Pancreas (tissue), 10 donors: ENCODE results near the gene ALDH1L1. TPM values are rescaled to one million over a fixed set of nuclear protein-coding genes. Genes with fewer than 3 reads are reported as not detected.
A peak's percentile ranks its signal among the peaks of the same experiment; 100 is the strongest.

Experiments used
- ATAC-seq, 4 donors: fragments of 200-7000 bp; cut with Tn5 transposase; one replicate each; pipeline versions ENCODE4 v1.8.0 to v1.9.1; 2020; ENCODE audit warnings: mild to moderate bottlenecking in 4 of 4, moderate library complexity in 4 of 4
- DNase-seq, 6 donors: peaks; one replicate each; pipeline ENCODE4 v3.0.0-alpha.2; 2020
- FAIRE-seq: peaks from 2 replicates; lab custom pipeline; 2012; peaks lifted over from hg19 to GRCh38; lab: Jason Lieb, UNC
- H3K27ac ChIP-seq, 4 donors: fragments of 200-600 bp; sonication (generic); 1 replicate in 3 of 4; 2 replicates in 1 of 4; pipeline versions ENCODE4 v1.5.0 to v1.8.0; 2020
- H3K27me3 ChIP-seq, 4 donors: fragments of 200-600 bp; one replicate each; pipeline ENCODE4 v1.8.0; 2021
- H3K36me3 ChIP-seq, 3 donors: fragments of 200-600 bp; sonication (generic) in 1 of 3; one replicate each; pipeline versions ENCODE4 v1.5.0 to v1.8.0; 2020 to 2021
- H3K4me1 ChIP-seq, 3 donors: fragments of 200-600 bp; one replicate each; pipeline ENCODE4 v1.8.0; 2021
- H3K4me3 ChIP-seq, 4 donors: fragments of 200-600 bp; sonication (generic) in 2 of 4; one replicate each; pipeline versions ENCODE4 v1.5.0 to v1.8.0; 2020 to 2021
- H3K9me3 ChIP-seq, 4 donors: fragments of 200-600 bp; one replicate each; pipeline ENCODE4 v1.8.0; 2021
- WGBS, 2 donors: extraction: QIAGEN DNeasy Blood & Tissue Kit; methylation state at CpG; one replicate each; pipeline ENCODE4 v1.1.7; 2013; 5-methylcytosine and 5-hydroxymethylcytosine counted together
- intact Hi-C, 3 donors: fragments of 100-400 bp; cut with DNase I; formaldehyde crosslinking; loops; one replicate each; pipeline versions ENCODE4 v1.11.1 to v1.14.2; 2022
- polyA plus RNA-seq, 2 donors: library from polyadenylated mRNA; stranded (reverse); fragments of 200-250 nt; gene quantifications; one replicate each; pipeline ENCODE4 v1.2.3, GENCODE V29; 2013
- total RNA-seq, 6 donors: library from RNA; stranded (reverse); fragmentation: NEBNext Ultra II Directional in 4 of 6; extraction: Animal tissue kit (Norgen Biotek cat#: 25700) in 4 of 6; gene quantifications; one replicate each; pipeline versions ENCODE4 v1.2.1 to v1.2.4, GENCODE V29; 2021 to 2023
- TF ChIP-seq, protein P1 (sequence below), 4 donors: fragments of 200-600 bp; sonication (generic) in 3 of 4; IDR thresholded peaks; one replicate each; pipeline versions ENCODE4 v1.5.0 to v1.8.0; 2021; ENCODE audit warnings: antibody characterized with exemption in 4 of 4
- donor health status: healthy with polysubstance abuse.
- donor health status: DM: no; HTN: no; CAD: no; lungs with moderate emphysema.
- donor health status: DM: no; HTN: no; CAD: no.
- donor health status: control.
- donor health status: control.
- donor health status: Bipolar disorder and iron deficiency.
- donor health status: DM: yes; HTN: yes; CAD: no.
- donor health status: DM: no; HTN: no; CAD: no.
- donor health status: DM: no; HTN: no; CAD: no.
- donor health status: DM: yes; HTN: yes; CAD: no.

ALDH1L1 gene
- total and polyA plus RNA-seq, 8 donors: 15.4 to 46.3 (median 36.9) TPM

DNA sequence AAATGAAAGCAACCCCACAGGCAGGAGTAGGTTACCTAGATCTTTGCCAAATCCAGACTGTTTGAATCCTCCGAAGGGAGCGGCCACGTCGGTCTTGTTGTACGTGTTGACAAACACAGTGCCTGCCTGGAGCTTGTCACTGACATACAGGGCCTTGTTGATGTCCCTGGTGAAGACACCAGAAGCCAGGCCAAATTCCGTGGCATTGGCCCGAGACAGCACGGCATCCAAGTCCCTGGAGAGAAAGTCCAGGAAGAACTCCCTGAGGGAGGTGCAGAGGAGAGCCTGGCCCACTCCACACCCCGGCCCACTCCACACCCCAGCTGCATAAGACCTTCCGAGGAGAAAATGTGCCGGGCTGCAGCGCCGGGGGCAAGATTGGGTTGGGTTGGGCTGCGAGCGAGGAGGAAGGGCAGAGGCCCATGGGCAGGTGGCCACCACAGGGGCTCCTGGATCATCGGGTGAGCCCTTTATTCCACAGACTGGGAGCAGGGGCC, 74.6 kb downstream of the ALDH1L1 start:
- intact Hi-C loops: no loop called here
- Histone ChIP-seq H3K36me3 (peaks cover 0 to 8% (median 0%) of the 10 kb centered on the region in 3 donors), H3K4me1 (no peaks in the 10 kb centered on the region), H3K27me3 (no peaks in the 10 kb centered on the region), H3K4me3 (no peak overlapping the region), H3K27ac (no peak overlapping the region), H3K9me3 (no peaks in the 10 kb centered on the region)
- WGBS, 2 donors: 89 to 95% methylated on average over 16 of the region's 16 CpGs
- ATAC-seq (no peak), FAIRE-seq (no peak), DNase-seq (peak in 2 of 6 donors; percentile 4 to 58)
- TF ChIP-seq, protein P1, sequence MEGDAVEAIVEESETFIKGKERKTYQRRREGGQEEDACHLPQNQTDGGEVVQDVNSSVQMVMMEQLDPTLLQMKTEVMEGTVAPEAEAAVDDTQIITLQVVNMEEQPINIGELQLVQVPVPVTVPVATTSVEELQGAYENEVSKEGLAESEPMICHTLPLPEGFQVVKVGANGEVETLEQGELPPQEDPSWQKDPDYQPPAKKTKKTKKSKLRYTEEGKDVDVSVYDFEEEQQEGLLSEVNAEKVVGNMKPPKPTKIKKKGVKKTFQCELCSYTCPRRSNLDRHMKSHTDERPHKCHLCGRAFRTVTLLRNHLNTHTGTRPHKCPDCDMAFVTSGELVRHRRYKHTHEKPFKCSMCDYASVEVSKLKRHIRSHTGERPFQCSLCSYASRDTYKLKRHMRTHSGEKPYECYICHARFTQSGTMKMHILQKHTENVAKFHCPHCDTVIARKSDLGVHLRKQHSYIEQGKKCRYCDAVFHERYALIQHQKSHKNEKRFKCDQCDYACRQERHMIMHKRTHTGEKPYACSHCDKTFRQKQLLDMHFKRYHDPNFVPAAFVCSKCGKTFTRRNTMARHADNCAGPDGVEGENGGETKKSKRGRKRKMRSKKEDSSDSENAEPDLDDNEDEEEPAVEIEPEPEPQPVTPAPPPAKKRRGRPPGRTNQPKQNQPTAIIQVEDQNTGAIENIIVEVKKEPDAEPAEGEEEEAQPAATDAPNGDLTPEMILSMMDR (IDR thresholded peaks at IDR 0.05): no peak

DNA sequence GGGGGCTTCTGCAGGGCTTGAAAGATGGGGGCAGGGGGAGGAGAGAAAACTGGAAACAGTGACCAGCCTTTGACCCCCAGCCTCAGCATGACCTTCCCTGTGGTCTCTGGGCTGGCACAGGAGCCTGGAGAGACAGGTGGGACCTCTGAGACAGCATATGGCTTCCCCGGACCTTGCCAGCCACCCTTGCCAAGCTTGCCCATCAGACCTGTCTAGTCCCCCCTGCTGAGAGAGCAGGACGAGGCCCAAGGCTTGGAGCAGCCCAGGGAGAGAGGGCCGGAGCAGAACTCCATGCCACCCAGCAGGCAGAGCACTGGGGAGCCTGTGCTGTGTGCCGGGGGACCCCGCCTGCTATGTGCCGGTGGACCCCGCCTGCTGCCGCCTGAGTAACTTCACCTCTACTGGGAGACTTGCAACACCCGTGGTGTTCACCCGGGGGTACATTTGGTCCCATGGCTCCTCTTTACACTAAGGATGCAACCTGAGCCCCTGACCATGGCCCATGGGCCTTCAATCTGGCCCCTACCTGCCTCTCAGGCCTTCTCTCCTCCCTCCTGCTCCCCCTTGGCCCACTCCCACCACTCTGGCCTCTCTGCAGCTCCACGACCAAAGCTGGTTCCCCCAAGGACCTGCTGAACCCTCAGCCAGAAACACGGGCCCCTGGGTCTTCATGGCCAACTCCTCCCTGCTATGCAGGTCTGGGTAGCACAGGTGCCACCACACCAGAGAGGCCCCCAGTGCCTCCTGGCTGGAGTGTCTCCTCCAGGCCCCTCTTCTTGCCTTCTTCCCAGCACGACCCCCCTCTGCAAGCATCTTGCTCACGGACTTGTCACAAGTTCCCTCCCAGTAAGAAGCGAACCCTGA, 75.4 kb downstream of the ALDH1L1 start:
- Histone ChIP-seq H3K27me3 (no peaks in the 10 kb centered on the region), H3K9me3 (no peaks in the 10 kb centered on the region), H3K36me3 (peaks cover 0 to 8% (median 0%) of the 10 kb centered on the region in 3 donors), H3K4me3 (no peak overlapping the region), H3K4me1 (no peaks in the 10 kb centered on the region), H3K27ac (no peak overlapping the region)
- ATAC-seq: no peak
- WGBS, 2 donors: 85 to 87% methylated on average over 10 to 15 of the region's 15 CpGs
- TF ChIP-seq, protein P1 (IDR thresholded peaks at IDR 0.05): no peak
- intact Hi-C loops: no loop called here
- no peak for FAIRE-seq
- peak in 1 of 6 donors; percentile 57 for DNase-seq

DNA sequence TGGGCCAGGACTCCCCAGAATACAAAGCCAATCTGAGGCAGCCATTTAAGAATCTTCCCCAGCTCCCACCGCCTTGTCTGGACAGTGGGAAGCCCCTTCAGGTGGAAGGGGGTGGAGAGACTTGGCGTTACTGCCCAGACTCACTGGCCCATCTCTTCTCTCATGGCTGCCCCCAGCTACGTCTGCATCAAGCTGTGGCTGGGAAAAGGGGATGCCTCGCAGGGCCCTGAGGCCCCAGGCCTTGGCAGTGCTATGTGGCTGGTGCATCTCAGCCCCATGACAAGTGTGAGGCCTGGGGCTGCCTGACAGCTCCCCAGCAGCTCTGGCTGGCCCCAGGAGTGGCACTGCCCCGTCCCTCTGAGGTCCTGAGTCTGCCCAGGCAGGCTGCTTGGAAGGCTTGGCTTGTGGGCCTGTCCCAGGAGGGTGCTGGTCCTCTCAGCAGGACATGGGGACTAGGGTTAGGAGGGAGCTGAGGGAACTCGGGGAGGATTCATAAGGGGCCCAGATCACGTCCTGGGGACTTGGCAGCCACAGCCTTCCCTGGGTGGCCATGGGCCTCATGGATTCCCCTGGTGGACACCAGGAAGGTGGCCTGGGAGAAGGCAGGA, 76.3 kb downstream of the ALDH1L1 start:
- no peaks in the 10 kb centered on the region for H3K4me1 ChIP-seq
- no peaks in the 10 kb centered on the region for H3K27me3 ChIP-seq
- TF ChIP-seq, protein P1 (IDR thresholded peaks at IDR 0.05): no peak
- intact Hi-C loops: no loop called here
- no peak for ATAC-seq
- no peak overlapping the region for H3K27ac ChIP-seq
- WGBS, 2 donors: 91 to 92% methylated on average over 7 of the region's 7 CpGs
- H3K9me3 ChIP-seq: no peaks in the 10 kb centered on the region
- no peak for FAIRE-seq
- no peak overlapping the region for H3K4me3 ChIP-seq
- H3K36me3 ChIP-seq: peaks cover 0 to 5% (median 0%) of the 10 kb centered on the region in 3 donors
- peak in 1 of 6 donors; percentile 47 for DNase-seq

DNA sequence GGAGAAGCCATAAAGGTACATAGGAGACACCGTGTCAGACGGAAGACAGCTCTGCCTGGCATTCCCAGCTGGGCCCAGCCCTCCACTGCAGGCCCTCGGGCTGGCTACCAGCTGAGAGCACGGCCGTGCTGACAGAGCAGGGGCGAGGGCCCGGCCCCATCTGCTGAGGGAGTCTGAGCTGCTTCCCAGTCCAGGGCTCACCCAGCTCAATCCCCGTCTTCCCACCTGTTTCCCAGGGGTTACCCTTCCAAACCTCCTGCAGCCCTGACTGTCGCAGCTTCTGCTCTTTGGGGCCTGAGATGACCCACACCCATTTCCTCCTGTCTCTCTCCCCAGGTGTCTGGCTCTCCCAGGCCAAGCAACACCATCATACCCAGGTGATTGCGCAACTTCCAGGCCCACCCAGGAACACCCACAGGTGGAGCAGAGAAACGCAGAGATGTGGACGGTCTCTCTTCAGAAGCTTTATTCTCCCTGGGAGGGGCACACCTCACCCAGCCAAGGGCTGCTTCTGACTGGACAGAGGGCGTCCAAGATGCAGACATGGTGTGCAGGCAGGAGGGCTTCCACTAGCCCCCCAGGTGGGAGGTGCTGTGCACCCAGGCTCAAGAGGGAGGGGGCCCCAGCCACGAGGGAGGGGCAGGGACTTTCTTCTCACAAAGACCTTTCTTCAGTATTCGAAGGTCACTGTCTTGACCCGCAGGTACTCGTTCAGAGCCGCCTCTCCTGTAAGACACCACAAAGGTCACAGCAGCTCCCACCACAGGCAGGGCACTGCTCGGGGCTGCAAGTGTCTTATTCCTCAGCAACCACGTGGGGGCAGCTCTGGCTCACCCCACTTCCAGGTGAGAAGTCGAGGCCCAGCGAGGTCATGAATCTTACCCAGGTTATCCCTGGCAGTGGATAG, 77.0 kb downstream of the ALDH1L1 start:
- Histone ChIP-seq H3K27me3 (no peaks in the 10 kb centered on the region), H3K9me3 (no peaks in the 10 kb centered on the region), H3K27ac (no peak overlapping the region), H3K4me3 (no peak overlapping the region), H3K36me3 (no peaks in the 10 kb centered on the region), H3K4me1 (no peaks in the 10 kb centered on the region)
- intact Hi-C loops: no loop called here
- ATAC-seq: no peak
- TF ChIP-seq, protein P1 (IDR thresholded peaks at IDR 0.05): no peak
- no peak for FAIRE-seq
- DNase-seq: peak in 1 of 6 donors; percentile 58
- WGBS, 2 donors: 76 to 87% methylated on average over 22 of the region's 22 CpGs
